Esophagus muscularis mucosa (tissue), 4 donors: ENCODE results near the gene JAKMIP1. TPM values are rescaled to one million over a fixed set of nuclear protein-coding genes. Genes with fewer than 3 reads are reported as not detected.

ENCODE experiments used
- DNase-seq: peaks from one replicate; pipeline ENCODE4 v3.0.0-alpha.2; 2017; ENCODE audit errors: extremely low spot score
- H3K27ac ChIP-seq, 4 donors: fragments of 200-600 bp; sonication (generic); replicated peaks in 1 of 4; 1 replicate in 3 of 4; 2 replicates in 1 of 4; pipeline ENCODE4 v1.5.1; 2016 to 2019; ENCODE audit warnings: mild to moderate bottlenecking in 1 of 4
- H3K27me3 ChIP-seq, 4 donors: fragments of 200-600 bp; sonication (generic); one replicate each; pipeline versions ENCODE4 v1.5.1 to v1.6.0; 2016 to 2019
- H3K36me3 ChIP-seq, 4 donors: fragments of 200-600 bp; sonication (generic); one replicate each; pipeline ENCODE4 v1.5.1; 2016 to 2019
- H3K4me1 ChIP-seq, 4 donors: fragments of 200-600 bp; sonication (generic); one replicate each; pipeline ENCODE4 v1.5.1; 2016 to 2019
- H3K4me3 ChIP-seq, 4 donors: fragments of 200-600 bp; sonication (generic); 1 replicate in 2 of 4; 2 replicates in 2 of 4; pipeline ENCODE4 v1.5.1; 2016 to 2019; ENCODE audit warnings: mild to moderate bottlenecking in 4 of 4, moderate library complexity in 1 of 4
- H3K9me3 ChIP-seq, 4 donors: fragments of 200-600 bp; sonication (generic); 1 replicate in 3 of 4; 2 replicates in 1 of 4; pipeline ENCODE4 v1.5.1; 2016 to 2019
- EP300 ChIP-seq: sonication (generic); formaldehyde crosslinking; IDR thresholded peaks from one replicate; pipeline ENCODE4 v1.6.1; 2017; ENCODE audit warnings: antibody characterized with exemption
- POLR2A ChIP-seq: fragments of 450-650 bp; IDR thresholded peaks from one replicate; pipeline ENCODE4 v1.6.1; 2017; ENCODE audit warnings: antibody characterized with exemption, moderate library complexity, mild to moderate bottlenecking, low read depth
- POLR2AphosphoS5 ChIP-seq, 2 donors: sonication (generic); formaldehyde crosslinking; IDR thresholded peaks; one replicate each; pipeline ENCODE4 v1.6.1; 2017; ENCODE audit warnings: antibody characterized with exemption in 2 of 2
- WGBS: methylation state at CpG from one replicate; pipeline ENCODE4 v1.1.5; 2018; 5-methylcytosine and 5-hydroxymethylcytosine counted together
- intact Hi-C: fragments of 100-400 bp; cut with DNase I; formaldehyde crosslinking; loops from one replicate; pipeline ENCODE4 v1.15.1; 2023
- total RNA-seq, 4 donors: library from RNA; depleted of rRNA; stranded (reverse); fragments of >200 nt; gene quantifications; one replicate each; pipeline versions ENCODE4 v1.1.0 to v1.2.1, GENCODE V29; 2016
- TF ChIP-seq, protein P1 (sequence below), 3 experiments: fragments of 200-600 bp in 2 of 3; fragments of 450-650 bp in 1 of 3; sonication (generic) in 2 of 3; IDR thresholded peaks; one replicate each; pipeline ENCODE4 v1.5.1; 2017 to 2019; ENCODE audit warnings: antibody characterized with exemption in 3 of 3, mild to moderate bottlenecking in 2 of 3, moderate library complexity in 1 of 3

JAKMIP1 gene
- 1 to 10 TPM in 2 of 4 donors, under 1 TPM in 2; 0.57 to 2.8 (median 0.91) TPM for total RNA-seq

DNA sequence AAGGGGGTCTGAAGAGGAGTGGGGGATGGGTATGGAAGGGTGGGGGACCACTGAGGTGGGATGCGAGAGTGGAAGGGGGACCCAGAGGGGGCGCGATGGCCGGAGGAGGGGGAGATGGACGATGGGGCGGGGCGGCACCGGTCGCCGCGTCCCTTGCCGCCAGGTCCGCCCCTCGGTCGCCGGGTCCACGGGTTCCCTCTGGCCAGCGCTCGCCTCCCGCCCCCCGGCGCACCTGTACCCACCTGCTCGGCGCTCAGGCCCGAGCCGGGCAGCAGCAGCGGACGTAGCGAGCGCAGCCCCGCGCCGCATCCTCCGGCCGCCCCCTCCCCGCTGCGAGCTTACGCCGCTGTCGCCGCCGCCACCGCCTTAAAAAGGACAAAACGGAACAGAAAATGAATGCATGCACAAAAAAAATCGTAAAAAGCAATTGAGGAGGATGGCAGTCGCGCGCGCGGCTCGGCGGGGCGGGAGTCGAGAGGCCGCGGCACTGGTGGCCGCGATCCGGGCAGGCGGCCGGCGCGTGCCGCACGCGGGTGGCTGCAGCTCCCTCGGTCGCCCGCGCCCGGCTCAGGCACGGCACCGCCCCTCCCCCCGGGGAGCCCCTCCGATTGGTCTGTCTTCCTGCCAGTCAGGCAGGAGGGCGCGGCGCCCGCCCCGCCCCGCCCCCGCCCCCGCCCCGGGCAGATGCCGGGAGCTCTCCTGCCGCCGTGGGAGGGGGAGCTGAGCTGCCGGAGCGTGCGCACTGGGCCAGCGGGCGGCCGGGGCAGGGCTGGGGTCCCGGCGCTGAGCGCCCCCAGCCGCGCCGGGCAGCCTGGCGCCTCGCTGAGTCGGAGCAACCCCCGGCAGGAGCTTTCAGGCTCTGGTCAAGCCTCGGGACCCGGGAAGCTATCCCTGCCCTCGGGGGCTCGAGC, at the start of gene JAKMIP1:
JAKMIP1 (minus strand) TSS at position 539 of the 911 bp plus-strand sequence. CDS start 87,699 bp downstream, outside the sequence.
- Histone ChIP-seq H3K4me1 (peaks cover 14 to 28% (median 25%) of the 10 kb centered on the region in 4 donors), H3K9me3 (peaks cover 0 to 11% (median 4%) of the 10 kb centered on the region in 4 donors), H3K36me3 (no peaks in the 10 kb centered on the region), H3K4me3 (peak within 1 kb of the TSS; percentile 58 to 60 (median 59)), H3K27me3 (peaks cover 0 to 64% (median 34%) of the 10 kb centered on the region in 4 donors), H3K27ac (no peak within 1 kb of the TSS)
- TF ChIP-seq POLR2A (no peak), EP300 (no peak), POLR2AphosphoS5 (IDR thresholded peaks at IDR 0.05) (no peak)
- TF ChIP-seq, protein P1, sequence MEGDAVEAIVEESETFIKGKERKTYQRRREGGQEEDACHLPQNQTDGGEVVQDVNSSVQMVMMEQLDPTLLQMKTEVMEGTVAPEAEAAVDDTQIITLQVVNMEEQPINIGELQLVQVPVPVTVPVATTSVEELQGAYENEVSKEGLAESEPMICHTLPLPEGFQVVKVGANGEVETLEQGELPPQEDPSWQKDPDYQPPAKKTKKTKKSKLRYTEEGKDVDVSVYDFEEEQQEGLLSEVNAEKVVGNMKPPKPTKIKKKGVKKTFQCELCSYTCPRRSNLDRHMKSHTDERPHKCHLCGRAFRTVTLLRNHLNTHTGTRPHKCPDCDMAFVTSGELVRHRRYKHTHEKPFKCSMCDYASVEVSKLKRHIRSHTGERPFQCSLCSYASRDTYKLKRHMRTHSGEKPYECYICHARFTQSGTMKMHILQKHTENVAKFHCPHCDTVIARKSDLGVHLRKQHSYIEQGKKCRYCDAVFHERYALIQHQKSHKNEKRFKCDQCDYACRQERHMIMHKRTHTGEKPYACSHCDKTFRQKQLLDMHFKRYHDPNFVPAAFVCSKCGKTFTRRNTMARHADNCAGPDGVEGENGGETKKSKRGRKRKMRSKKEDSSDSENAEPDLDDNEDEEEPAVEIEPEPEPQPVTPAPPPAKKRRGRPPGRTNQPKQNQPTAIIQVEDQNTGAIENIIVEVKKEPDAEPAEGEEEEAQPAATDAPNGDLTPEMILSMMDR (IDR thresholded peaks at IDR 0.05), result no peak
- WGBS, result 1% methylated on average over 67 of the region's 107 CpGs
- intact Hi-C loops, result no loop called here
- no peak for DNase-seq

DNA sequence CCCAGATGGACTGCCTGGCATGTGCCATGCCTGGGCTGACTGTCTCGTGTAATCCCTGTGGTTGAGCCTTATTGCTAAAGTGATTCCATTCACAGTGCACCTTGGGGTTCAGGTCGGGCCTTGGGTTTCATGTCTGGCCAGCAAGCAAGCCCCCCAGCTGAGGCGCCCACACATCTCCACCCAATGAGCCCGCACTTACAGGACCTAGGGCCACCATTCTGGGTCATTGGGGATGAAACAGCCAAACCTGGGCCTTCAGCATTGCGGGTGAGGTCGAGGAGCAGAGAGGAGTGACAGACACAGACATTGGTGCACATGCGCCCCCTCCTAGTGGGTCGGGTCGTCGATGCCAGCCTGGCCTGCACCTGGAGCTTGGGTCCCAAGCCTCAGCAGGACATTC, 48.0 kb upstream of the JAKMIP1 start:
- no peak for TF ChIP-seq POLR2AphosphoS5 (IDR thresholded peaks at IDR 0.05)
- TF ChIP-seq EP300, result no peak
- TF ChIP-seq POLR2A, result no peak
- TF ChIP-seq, protein P1 (IDR thresholded peaks at IDR 0.05), result no peak
- no peak overlapping the region for H3K27ac ChIP-seq
- no peak for DNase-seq
- H3K27me3 ChIP-seq, result peaks cover 0 to 66% (median 12%) of the 10 kb centered on the region in 4 donors
- H3K4me1 ChIP-seq, result peaks cover 5 to 13% (median 8%) of the 10 kb centered on the region in 4 donors
- 81% methylated on average over 10 of the region's 10 CpGs for WGBS
- H3K9me3 ChIP-seq, result peaks cover 0 to 17% (median 11%) of the 10 kb centered on the region in 4 donors
- intact Hi-C loops, result no loop called here
- H3K4me3 ChIP-seq, result no peak overlapping the region
- H3K36me3 ChIP-seq, result no peaks in the 10 kb centered on the region

DNA sequence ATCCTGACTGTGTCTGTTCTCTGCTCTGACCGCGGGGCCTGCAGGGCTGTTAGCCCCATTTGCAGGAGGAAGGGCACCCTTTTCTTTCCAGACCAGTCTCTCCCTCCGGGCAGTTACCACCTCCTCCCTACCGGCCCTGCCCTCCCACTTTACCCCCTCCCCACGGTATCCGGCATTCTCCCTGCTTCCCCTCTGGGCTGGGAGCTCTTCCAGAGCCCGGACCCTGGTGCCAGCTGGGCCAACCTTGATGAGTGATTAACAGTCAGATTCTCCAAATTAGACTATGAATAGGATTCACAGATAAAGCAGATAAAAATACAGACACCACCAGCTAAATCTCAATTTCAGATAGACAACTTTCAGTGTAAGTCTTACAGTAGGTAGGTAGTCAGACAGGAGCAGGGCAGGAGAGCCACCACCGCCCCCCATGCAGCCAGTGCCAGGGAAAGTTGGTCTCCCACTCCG, 45.9 kb upstream of the JAKMIP1 start:
- no peak overlapping the region for H3K4me3 ChIP-seq
- peaks cover 0 to 75% (median 12%) of the 10 kb centered on the region in 4 donors for H3K27me3 ChIP-seq
- TF ChIP-seq POLR2AphosphoS5 (IDR thresholded peaks at IDR 0.05) (no peak), EP300 (no peak), POLR2A (no peak)
- TF ChIP-seq, protein P1 (IDR thresholded peaks at IDR 0.05), result no peak
- H3K36me3 ChIP-seq, result no peaks in the 10 kb centered on the region
- peaks cover 0 to 17% (median 11%) of the 10 kb centered on the region in 4 donors for H3K9me3 ChIP-seq
- no peak for DNase-seq
- intact Hi-C loops, result no loop called here
- 57% methylated on average over 9 of the region's 9 CpGs for WGBS
- no peak overlapping the region for H3K27ac ChIP-seq
- peaks cover 5 to 13% (median 8%) of the 10 kb centered on the region in 4 donors for H3K4me1 ChIP-seq

DNA sequence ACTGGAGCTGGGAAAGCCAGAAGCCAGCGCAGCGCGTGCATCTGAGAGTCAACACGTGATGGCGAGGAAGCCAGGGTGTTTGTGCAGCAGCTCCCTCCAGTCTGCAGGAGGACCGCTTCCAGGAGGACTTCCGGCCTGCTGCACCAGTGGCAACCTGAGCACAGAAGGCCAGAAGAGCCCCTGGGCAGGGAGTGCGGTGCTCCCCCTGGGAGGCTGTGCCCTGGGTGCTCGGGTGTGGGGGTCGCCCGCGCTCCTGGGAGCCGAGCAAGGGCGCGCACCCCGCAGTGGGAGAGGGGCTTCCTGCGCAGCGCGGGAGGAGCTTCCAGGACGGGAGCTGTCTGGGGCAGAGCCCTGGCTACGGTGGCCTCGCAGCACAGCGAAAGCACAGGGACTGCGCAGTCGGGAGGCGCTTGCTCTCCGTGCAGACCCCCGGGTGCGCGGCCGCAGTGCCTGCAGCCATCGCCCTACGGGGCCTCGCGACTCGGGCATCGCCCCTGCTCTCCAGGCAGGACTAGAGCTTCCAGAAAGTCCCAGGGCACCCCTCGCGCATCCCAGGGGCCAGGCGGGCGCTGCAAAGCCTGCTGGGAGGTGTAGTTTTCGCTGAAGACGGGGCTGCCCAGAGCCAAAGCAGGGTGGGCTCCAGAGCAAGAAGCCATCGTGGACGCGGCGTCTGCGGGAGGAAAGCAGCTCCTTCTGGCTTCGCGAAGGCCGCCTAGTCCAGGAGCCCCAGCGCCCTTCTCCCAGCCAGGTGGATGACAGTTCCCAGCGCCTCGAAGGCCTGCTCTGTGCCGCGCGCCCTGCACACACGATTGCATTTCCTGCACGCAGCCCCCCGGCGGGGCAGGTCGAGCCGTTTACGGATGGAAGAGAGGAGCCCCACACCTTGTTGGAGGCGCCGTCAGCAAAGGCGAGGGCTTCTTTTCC, 45.2 kb upstream of the JAKMIP1 start:
- Histone ChIP-seq H3K9me3 (peaks cover 0 to 17% (median 11%) of the 10 kb centered on the region in 4 donors), H3K4me1 (peaks cover 5 to 12% (median 8%) of the 10 kb centered on the region in 4 donors), H3K36me3 (no peaks in the 10 kb centered on the region), H3K27ac (no peak overlapping the region), H3K27me3 (peaks cover 0 to 81% (median 12%) of the 10 kb centered on the region in 4 donors), H3K4me3 (peak overlapping the region; percentile 37 to 54 (median 43))
- no peak for DNase-seq
- TF ChIP-seq EP300 (no peak), POLR2A (no peak), POLR2AphosphoS5 (IDR thresholded peaks at IDR 0.05) (no peak)
- TF ChIP-seq, protein P1 (IDR thresholded peaks at IDR 0.05), result no peak
- WGBS, result 14% methylated on average over 52 of the region's 67 CpGs
- intact Hi-C loops, result no loop called here
